ENCODE measurements around the gene SLC12A2. TPM values are rescaled to one million over a fixed set of nuclear protein-coding genes. Genes with fewer than 3 reads are reported as not detected.

The SLC12A2 gene
- total RNA-seq, 2 experiments from 2014 or later = 20.6 to 36.5 TPM

- Histone ChIP-seq H3K27ac (ENCODE audit: low read depth, low read length, poor library complexity, severe bottlenecking) (peak overlapping the region; percentile 92), H3K4me1 (ENCODE audit: insufficient read depth, low read length, poor library complexity, severe bottlenecking) (peaks cover 47% of the 10 kb centered on the region), H3K4me2 (ENCODE audit: low read length) (peak overlapping the region; percentile 98), H2AFZ (ENCODE audit: low read length) (peak overlapping the region; percentile 54; the same call in 1 of the 2 replicates), H4K20me1 (ENCODE audit: insufficient read depth, low read length) (peaks cover 34% of the 10 kb centered on the region; the same call in 1 of the 2 replicates), H3K79me2 (ENCODE audit: insufficient read depth, low read depth, low read length) (peaks cover 87% of the 10 kb centered on the region), H3K4me3 (ENCODE audit: low read depth, low read length, poor library complexity, severe bottlenecking) (peak overlapping the region; percentile 83), H3K9me2 (ENCODE audit: insufficient read depth, low read length) (no peaks in the 10 kb centered on the region), H3K9me3 (ENCODE audit: low read length) (no peaks in the 10 kb centered on the region), H3K36me3 (ENCODE audit: insufficient read depth, low read length) (peaks cover 30% of the 10 kb centered on the region)
- ChIA-PET CTCF (ENCODE audit: unreplicated experiment) (no interaction called here), POLR2A (interaction anchor here (0.6 to 1.9 kb wide), 9 partner anchors 10 to 85 kb away, joined by 3 to 8 read pairs (median 4); no protein-coding TSS in a partner anchor)
- no peak for DNase-seq (ENCODE audit: low spot score)
- TF ChIP-seq EZH2phosphoT487 (IDR thresholded peaks at IDR 0.05; ENCODE audit: borderline replicate concordance, low read depth, low read length) (no peak), CTCF (conservative IDR thresholded peaks at IDR 0.05; ENCODE audit: low read length) (no peak)
- BruUV-seq (replicated peaks) = no TSS peak
- intact Hi-C loops (cut with micrococcal nuclease; ENCODE audit: unreplicated experiment) = loop anchor here (2.0 to 5.0 kb wide), 4 partner anchors 175 to 1475 kb away; partner anchors contain the start of genes LMNB1 and PRRC1
Observed at GRCh38 chr5:128082551-128083032, 974 bp upstream of the SLC12A2 start.

DNA sequence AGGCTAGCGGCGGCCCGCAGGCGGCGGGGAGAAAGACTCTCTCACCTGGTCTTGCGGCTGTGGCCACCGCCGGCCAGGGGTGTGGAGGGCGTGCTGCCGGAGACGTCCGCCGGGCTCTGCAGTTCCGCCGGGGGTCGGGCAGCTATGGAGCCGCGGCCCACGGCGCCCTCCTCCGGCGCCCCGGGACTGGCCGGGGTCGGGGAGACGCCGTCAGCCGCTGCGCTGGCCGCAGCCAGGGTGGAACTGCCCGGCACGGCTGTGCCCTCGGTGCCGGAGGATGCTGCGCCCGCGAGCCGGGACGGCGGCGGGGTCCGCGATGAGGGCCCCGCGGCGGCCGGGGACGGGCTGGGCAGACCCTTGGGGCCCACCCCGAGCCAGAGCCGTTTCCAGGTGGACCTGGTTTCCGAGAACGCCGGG is 253 bp downstream of the SLC12A2 start:
- POLR2A ChIA-PET = interaction anchor here (0.9 to 1.4 kb wide), 3 partner anchors 16 to 72 kb away, joined by 3 to 5 read pairs (median 3); no protein-coding TSS in a partner anchor
- peak overlapping the region; percentile 92 for H3K27ac ChIP-seq (ENCODE audit: low read depth, low read length, poor library complexity, severe bottlenecking)

More for the DNA sequence above, 253 bp downstream of the SLC12A2 start:
- no peak overlapping the region for H2AFZ ChIP-seq (ENCODE audit: low read length)
- H3K9me2 ChIP-seq (ENCODE audit: insufficient read depth, low read length) = no peaks in the 10 kb centered on the region
- CTCF ChIA-PET (ENCODE audit: unreplicated experiment) = no interaction called here
- no TSS peak for BruUV-seq (replicated peaks)
- H3K36me3 ChIP-seq (ENCODE audit: insufficient read depth, low read length) = peaks cover 37% of the 10 kb centered on the region
- TF ChIP-seq EZH2phosphoT487 (IDR thresholded peaks at IDR 0.05; ENCODE audit: borderline replicate concordance, low read depth, low read length) (no peak), CTCF (conservative IDR thresholded peaks at IDR 0.05; ENCODE audit: low read length) (peak; percentile 60)
- peak overlapping the region; percentile 83 for H3K4me3 ChIP-seq (ENCODE audit: low read depth, low read length, poor library complexity, severe bottlenecking)
- intact Hi-C loops (cut with micrococcal nuclease; ENCODE audit: unreplicated experiment) = loop anchor here (2.0 to 5.0 kb wide), 5 partner anchors 177 to 1477 kb away; partner anchors contain the start of genes LMNB1 and PRRC1
- no peaks in the 10 kb centered on the region for H3K9me3 ChIP-seq (ENCODE audit: low read length)
- H3K4me1 ChIP-seq (ENCODE audit: insufficient read depth, low read length, poor library complexity, severe bottlenecking) = peaks cover 37% of the 10 kb centered on the region
- H3K4me2 ChIP-seq (ENCODE audit: low read length) = peak overlapping the region; percentile 98
- no peak for DNase-seq (ENCODE audit: low spot score)
- H4K20me1 ChIP-seq (ENCODE audit: insufficient read depth, low read length) = peaks cover 35% of the 10 kb centered on the region; the same call in 1 of the 2 replicates
- peaks cover 85% of the 10 kb centered on the region for H3K79me2 ChIP-seq (ENCODE audit: insufficient read depth, low read depth, low read length)
